ENCODE data around the gene ACAP3.

Gene ACAP3

GRCh38 chr1:1259119-1259488, 48.6 kb downstream of the ACAP3 start:
- TF ChIP-seq PPARA (CRISPR knock-in tag; IDR thresholded peaks at IDR 0.05; ENCODE audit: borderline replicate concordance), result no peak
- no peak for TF ChIP-seq ESRRG (CRISPR knock-in tag; IDR thresholded peaks at IDR 0.05)
- no peak for TF ChIP-seq ZFP3 (CRISPR knock-in tag; IDR thresholded peaks at IDR 0.05)
- no peak for TF ChIP-seq POU6F1 (CRISPR knock-in tag; IDR thresholded peaks at IDR 0.05; ENCODE audit: borderline replicate concordance, low read depth)
- TF ChIP-seq SNAI2 (CRISPR knock-in tag; IDR thresholded peaks at IDR 0.05), result no peak
- no peak for TF ChIP-seq BACH2 (CRISPR knock-in tag; IDR thresholded peaks at IDR 0.05; ENCODE audit: borderline replicate concordance)
- TF ChIP-seq CSDC2 (CRISPR knock-in tag; IDR thresholded peaks at IDR 0.05), result no peak
- no peak for TF ChIP-seq ISL1 (CRISPR knock-in tag; IDR thresholded peaks at IDR 0.05)
- no peak for TF ChIP-seq CREB5 (CRISPR knock-in tag; IDR thresholded peaks at IDR 0.05; ENCODE audit: low read depth)
- no peak for TF ChIP-seq ZNF565 (CRISPR knock-in tag; conservative IDR thresholded peaks at IDR 0.05; ENCODE audit: low read depth)
- no peak for TF ChIP-seq TSHZ2 (CRISPR knock-in tag; IDR thresholded peaks at IDR 0.05)
- no peak for TF ChIP-seq TCF4 (CRISPR knock-in tag; IDR thresholded peaks at IDR 0.05; ENCODE audit: borderline replicate concordance)
- TF ChIP-seq ZNF8 (CRISPR knock-in tag; IDR thresholded peaks at IDR 0.05), result no peak
- TF ChIP-seq ZC3H10 (CRISPR knock-in tag; IDR thresholded peaks at IDR 0.05), result no peak
- no peak for TF ChIP-seq ZNF70 (CRISPR knock-in tag; IDR thresholded peaks at IDR 0.05)
- TF ChIP-seq RARB (CRISPR knock-in tag; IDR thresholded peaks at IDR 0.05), result no peak
- TF ChIP-seq OSR1 (CRISPR knock-in tag; IDR thresholded peaks at IDR 0.05), result no peak
- no peak for TF ChIP-seq ZFP30 (CRISPR knock-in tag; IDR thresholded peaks at IDR 0.05)
- TF ChIP-seq GLIS3 (CRISPR knock-in tag; IDR thresholded peaks at IDR 0.05), result no peak
- no peak for TF ChIP-seq TOX (CRISPR knock-in tag; IDR thresholded peaks at IDR 0.05; ENCODE audit: borderline replicate concordance)
- no peak for ATAC-seq

GRCh38 chr1:1256956-1257871, 50.5 kb downstream of the ACAP3 start:
- no peak for ATAC-seq
- TF ChIP-seq PATZ1 (CRISPR knock-in tag; IDR thresholded peaks at IDR 0.05; ENCODE audit: borderline replicate concordance) (no peak), ZNF8 (CRISPR knock-in tag; IDR thresholded peaks at IDR 0.05) (no peak), ZC3H10 (CRISPR knock-in tag; IDR thresholded peaks at IDR 0.05) (no peak), ESRRG (CRISPR knock-in tag; IDR thresholded peaks at IDR 0.05) (no peak), CSDC2 (CRISPR knock-in tag; IDR thresholded peaks at IDR 0.05) (no peak), CSRNP3 (CRISPR knock-in tag; IDR thresholded peaks at IDR 0.05) (no peak), TOX (CRISPR knock-in tag; IDR thresholded peaks at IDR 0.05; ENCODE audit: borderline replicate concordance) (no peak), TCF4 (CRISPR knock-in tag; IDR thresholded peaks at IDR 0.05; ENCODE audit: borderline replicate concordance) (no peak), OSR1 (CRISPR knock-in tag; IDR thresholded peaks at IDR 0.05) (no peak), ZFP3 (CRISPR knock-in tag; IDR thresholded peaks at IDR 0.05) (no peak), TSHZ2 (CRISPR knock-in tag; IDR thresholded peaks at IDR 0.05) (no peak)
